ENCODE data around the gene ZNF618.

GRCh38 chr9:113851359-113851758, 24.8 kb upstream of the ZNF618 start:
- TF ChIP-seq CTCF (optimal IDR thresholded peaks at IDR 0.05 in 1 of 3, IDR thresholded peaks at IDR 0.05 in 1 of 3, conservative IDR thresholded peaks at IDR 0.05 in 1 of 3; ENCODE audit: extremely low read depth in 1 of 3, insufficient read depth in 2 of 3, low read length in 3 of 3) (no peak), EZH2 (IDR thresholded peaks at IDR 0.05; ENCODE audit: low read length) (no peak)
